Measurements from ENCODE around the gene PLEKHA7.
"Not testable (repeated sequence)": the region's sequence is repeated elsewhere in the genome, so short reads cannot be mapped to it uniquely, and the experiment has no call there.

The PLEKHA7 gene

GRCh38 chr11:17036666-17037658 is 22.7 kb upstream of the PLEKHA7 start:
- H3K4me1 ChIP-seq (ENCODE audit: control insufficient read depth, low read depth, low read length): no peaks in the 10 kb centered on the region
- DNase-seq: peak; percentile 52
- H3K56ac ChIP-seq (ENCODE audit: low read length): no peak overlapping the region
- no peak overlapping the region for H3K9ac ChIP-seq (ENCODE audit: low read length)
- H2BK5ac ChIP-seq (ENCODE audit: low read length): no peak overlapping the region
- no peak overlapping the region for H4K8ac ChIP-seq (ENCODE audit: low read depth, low read length)
- H3K4me3 ChIP-seq (ENCODE audit: low read length): no peak overlapping the region
- no peak overlapping the region for H2AK5ac ChIP-seq (ENCODE audit: low read length)
- no peak overlapping the region for H3K4me2 ChIP-seq (ENCODE audit: low read length)
- no peak overlapping the region for H3K27ac ChIP-seq (ENCODE audit: low read depth, low read length)
- no CpG with 5 or more reads among the region's 6 CpGs for WGBS (ENCODE audit: extremely low coverage, insufficient coverage, low lambda C conversion rate)
- H3K79me1 ChIP-seq (ENCODE audit: low read length): no peaks in the 10 kb centered on the region
- H3K23ac ChIP-seq (ENCODE audit: low read length): no peak overlapping the region
- no peak overlapping the region for H3K18ac ChIP-seq (ENCODE audit: low read length)
- no peak overlapping the region for H2BK120ac ChIP-seq (ENCODE audit: low read depth, low read length)
- H3K27me3 ChIP-seq (ENCODE audit: insufficient read depth, low read length, poor library complexity): no peaks in the 10 kb centered on the region
- H3K79me2 ChIP-seq (ENCODE audit: control insufficient read depth, insufficient read depth, low read length): no peaks in the 10 kb centered on the region
- no peak overlapping the region for H4K5ac ChIP-seq (ENCODE audit: low read length)
- H3K36me3 ChIP-seq (ENCODE audit: control insufficient read depth, insufficient read depth, low read length): no peaks in the 10 kb centered on the region
- H3K4ac ChIP-seq (ENCODE audit: low read depth, low read length): no peak overlapping the region
- H2BK15ac ChIP-seq (replicated peaks; ENCODE audit: low read depth): no peak overlapping the region

GRCh38 chr11:17034027-17034426 is 19.8 kb upstream of the PLEKHA7 start:
- not testable (repeated sequence) for H4K8ac ChIP-seq (ENCODE audit: low read depth, low read length); H3K27me3 ChIP-seq (ENCODE audit: insufficient read depth, low read length, poor library complexity); H3K79me2 ChIP-seq (ENCODE audit: control insufficient read depth, insufficient read depth, low read length); H2AK5ac ChIP-seq (ENCODE audit: low read length); H3K9ac ChIP-seq (ENCODE audit: low read length); H3K4me2 ChIP-seq (ENCODE audit: low read length); H3K4me1 ChIP-seq (ENCODE audit: control insufficient read depth, low read depth, low read length); H3K23ac ChIP-seq (ENCODE audit: low read length); H3K4ac ChIP-seq (ENCODE audit: low read depth, low read length); H3K4me3 ChIP-seq (ENCODE audit: low read length); DNase-seq; H3K36me3 ChIP-seq (ENCODE audit: control insufficient read depth, insufficient read depth, low read length); H3K18ac ChIP-seq (ENCODE audit: low read length); H3K79me1 ChIP-seq (ENCODE audit: low read length); H2BK15ac ChIP-seq (replicated peaks; ENCODE audit: low read depth); H3K27ac ChIP-seq (ENCODE audit: low read depth, low read length); H2BK120ac ChIP-seq (ENCODE audit: low read depth, low read length); H3K56ac ChIP-seq (ENCODE audit: low read length); H2BK5ac ChIP-seq (ENCODE audit: low read length); H4K5ac ChIP-seq (ENCODE audit: low read length)
- no CpG with 5 or more reads among the region's 10 CpGs for WGBS (ENCODE audit: extremely low coverage, insufficient coverage, low lambda C conversion rate)

- Histone ChIP-seq H3K4me2 (ENCODE audit: low read length) (no peak overlapping the region), H3K18ac (ENCODE audit: low read length) (no peak overlapping the region)
These were observed 12.4 kb upstream of the PLEKHA7 start for GRCh38 chr11:17026487-17027082.

GRCh38 chr11:17024924-17025323 is 10.7 kb upstream of the PLEKHA7 start:
- no peak overlapping the region for H4K8ac ChIP-seq (ENCODE audit: low read depth, low read length)
- H3K79me1 ChIP-seq (ENCODE audit: low read length): no peaks in the 10 kb centered on the region
- no peaks in the 10 kb centered on the region for H3K36me3 ChIP-seq (ENCODE audit: control insufficient read depth, insufficient read depth, low read length)
- no peak overlapping the region for H4K5ac ChIP-seq (ENCODE audit: low read length)
- no peak overlapping the region for H3K18ac ChIP-seq (ENCODE audit: low read length)
- no peaks in the 10 kb centered on the region for H3K27me3 ChIP-seq (ENCODE audit: insufficient read depth, low read length, poor library complexity)
- H2BK5ac ChIP-seq (ENCODE audit: low read length): no peak overlapping the region
- no CpG with 5 or more reads among the region's 2 CpGs for WGBS (ENCODE audit: extremely low coverage, insufficient coverage, low lambda C conversion rate)
- H2BK120ac ChIP-seq (ENCODE audit: low read depth, low read length): no peak overlapping the region
- no peaks in the 10 kb centered on the region for H3K4me1 ChIP-seq (ENCODE audit: control insufficient read depth, low read depth, low read length)
- no peak overlapping the region for H3K56ac ChIP-seq (ENCODE audit: low read length)
- no peak overlapping the region for H3K4me2 ChIP-seq (ENCODE audit: low read length)
- no peaks in the 10 kb centered on the region for H3K79me2 ChIP-seq (ENCODE audit: control insufficient read depth, insufficient read depth, low read length)
- no peak overlapping the region for H3K9ac ChIP-seq (ENCODE audit: low read length)
- no peak overlapping the region for H3K27ac ChIP-seq (ENCODE audit: low read depth, low read length)
- no peak overlapping the region for H3K4ac ChIP-seq (ENCODE audit: low read depth, low read length)
- DNase-seq: no peak
- H3K23ac ChIP-seq (ENCODE audit: low read length): no peak overlapping the region
- H3K4me3 ChIP-seq (ENCODE audit: low read length): no peak overlapping the region
- H2BK15ac ChIP-seq (replicated peaks; ENCODE audit: low read depth): no peak overlapping the region
- H2AK5ac ChIP-seq (ENCODE audit: low read length): no peak overlapping the region

More at GRCh38 chr11:17026487-17027082, 12.4 kb upstream of the PLEKHA7 start:
- no peak overlapping the region for H3K4me3 ChIP-seq (ENCODE audit: low read length)
- H3K4ac ChIP-seq (ENCODE audit: low read depth, low read length): no peak overlapping the region
- H3K79me2 ChIP-seq (ENCODE audit: control insufficient read depth, insufficient read depth, low read length): no peaks in the 10 kb centered on the region
- no peak for DNase-seq
- no peak overlapping the region for H3K27ac ChIP-seq (ENCODE audit: low read depth, low read length)
- no peak overlapping the region for H2BK15ac ChIP-seq (replicated peaks; ENCODE audit: low read depth)
- no CpG with 5 or more reads among the region's 3 CpGs for WGBS (ENCODE audit: extremely low coverage, insufficient coverage, low lambda C conversion rate)
- H3K23ac ChIP-seq (ENCODE audit: low read length): no peak overlapping the region
- H4K8ac ChIP-seq (ENCODE audit: low read depth, low read length): no peak overlapping the region
- no peaks in the 10 kb centered on the region for H3K4me1 ChIP-seq (ENCODE audit: control insufficient read depth, low read depth, low read length)
- H2AK5ac ChIP-seq (ENCODE audit: low read length): no peak overlapping the region
- no peak overlapping the region for H4K5ac ChIP-seq (ENCODE audit: low read length)
- no peaks in the 10 kb centered on the region for H3K27me3 ChIP-seq (ENCODE audit: insufficient read depth, low read length, poor library complexity)
- no peaks in the 10 kb centered on the region for H3K79me1 ChIP-seq (ENCODE audit: low read length)
- no peak overlapping the region for H2BK5ac ChIP-seq (ENCODE audit: low read length)
- H3K36me3 ChIP-seq (ENCODE audit: control insufficient read depth, insufficient read depth, low read length): no peaks in the 10 kb centered on the region
- no peak overlapping the region for H3K56ac ChIP-seq (ENCODE audit: low read length)
- no peak overlapping the region for H3K9ac ChIP-seq (ENCODE audit: low read length)
- H2BK120ac ChIP-seq (ENCODE audit: low read depth, low read length): no peak overlapping the region

- no peak overlapping the region for H2BK15ac ChIP-seq (replicated peaks; ENCODE audit: low read depth)
- no peaks in the 10 kb centered on the region for H3K79me2 ChIP-seq (ENCODE audit: control insufficient read depth, insufficient read depth, low read length)
- H2AK5ac ChIP-seq (ENCODE audit: low read length): no peak overlapping the region
- no peaks in the 10 kb centered on the region for H3K27me3 ChIP-seq (ENCODE audit: insufficient read depth, low read length, poor library complexity)
- H3K4ac ChIP-seq (ENCODE audit: low read depth, low read length): no peak overlapping the region
- H3K4me1 ChIP-seq (ENCODE audit: control insufficient read depth, low read depth, low read length): no peaks in the 10 kb centered on the region
- no peaks in the 10 kb centered on the region for H3K36me3 ChIP-seq (ENCODE audit: control insufficient read depth, insufficient read depth, low read length)
- H4K5ac ChIP-seq (ENCODE audit: low read length): no peak overlapping the region
- H3K18ac ChIP-seq (ENCODE audit: low read length): no peak overlapping the region
- H3K27ac ChIP-seq (ENCODE audit: low read depth, low read length): no peak overlapping the region
- no peak overlapping the region for H3K4me2 ChIP-seq (ENCODE audit: low read length)
- H3K4me3 ChIP-seq (ENCODE audit: low read length): no peak overlapping the region
- no peak overlapping the region for H2BK120ac ChIP-seq (ENCODE audit: low read depth, low read length)
- no peak overlapping the region for H3K56ac ChIP-seq (ENCODE audit: low read length)
- no peak overlapping the region for H2BK5ac ChIP-seq (ENCODE audit: low read length)
- peak; percentile 82 for DNase-seq
- no peaks in the 10 kb centered on the region for H3K79me1 ChIP-seq (ENCODE audit: low read length)
- no CpG with 5 or more reads among the region's 8 CpGs for WGBS (ENCODE audit: extremely low coverage, insufficient coverage, low lambda C conversion rate)
- H4K8ac ChIP-seq (ENCODE audit: low read depth, low read length): no peak overlapping the region
- H3K9ac ChIP-seq (ENCODE audit: low read length): no peak overlapping the region
- H3K23ac ChIP-seq (ENCODE audit: low read length): no peak overlapping the region
These were observed 7.3 kb upstream of the PLEKHA7 start for GRCh38 chr11:17021511-17021910.
